NB4 (cell line): ENCODE measurements around the gene EXOC4.

Experiments
- DNase-seq: peaks from one replicate; pipeline ENCODE4 v3.0.0; 2010; ENCODE audit warnings: low read depth
- H3K4me3 ChIP-seq: one replicate; pipeline ENCODE4 v1.5.1; 2011; ENCODE audit warnings: mild to moderate bottlenecking, low read depth, low read length, moderate library complexity
- CTCF ChIP-seq: IDR thresholded peaks from one replicate; pipeline ENCODE4 v1.5.1; 2012; ENCODE audit warnings: low read depth, low read length
- MAX ChIP-seq: IDR thresholded peaks from 2 replicates; pipeline ENCODE4 v1.6.1; 2011; ENCODE audit warnings: low read depth, low read length
- MYC ChIP-seq: IDR thresholded peaks from 2 replicates; pipeline ENCODE4 v1.6.1; 2011; ENCODE audit warnings: low read depth, low read length
- POLR2A ChIP-seq: IDR thresholded peaks from 2 replicates; pipeline ENCODE4 v1.6.1; 2011; ENCODE audit warnings: mild to moderate bottlenecking; ENCODE audit not compliant: insufficient read length; ENCODE audit errors: extremely low read depth

EXOC4 gene

DNA sequence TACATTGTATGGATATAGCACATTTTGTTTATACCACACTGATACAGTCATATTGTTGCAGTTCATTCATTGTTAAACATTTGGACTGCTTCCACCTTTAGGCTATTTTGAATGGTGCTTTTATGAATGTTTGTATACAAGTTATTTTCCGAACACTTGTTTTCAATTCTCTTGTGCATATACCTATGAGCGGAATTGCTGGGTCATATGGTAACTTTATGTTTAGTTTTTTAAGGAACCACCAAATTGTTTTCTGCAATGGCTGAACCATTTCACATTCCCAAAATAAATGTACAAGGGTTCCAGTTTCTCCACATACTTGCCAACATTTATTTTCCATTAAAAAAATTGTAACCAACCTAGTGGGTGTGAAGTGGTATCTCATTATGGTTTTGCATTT, 4.0 kb upstream of the EXOC4 start:
- TF ChIP-seq MAX (no peak), CTCF (no peak), MYC (no peak), POLR2A (no peak)
- DNase-seq, result no peak
- no peak overlapping the region for H3K4me3 ChIP-seq

- peak overlapping the region; percentile 35 for H3K4me3 ChIP-seq
- no peak for DNase-seq
- TF ChIP-seq CTCF, result no peak
- TF ChIP-seq MAX, result no peak
- no peak for TF ChIP-seq POLR2A
- TF ChIP-seq MYC, result no peak
Measured at GRCh38 chr7:133252506-133252857, 396 bp upstream of the EXOC4 start.

DNA sequence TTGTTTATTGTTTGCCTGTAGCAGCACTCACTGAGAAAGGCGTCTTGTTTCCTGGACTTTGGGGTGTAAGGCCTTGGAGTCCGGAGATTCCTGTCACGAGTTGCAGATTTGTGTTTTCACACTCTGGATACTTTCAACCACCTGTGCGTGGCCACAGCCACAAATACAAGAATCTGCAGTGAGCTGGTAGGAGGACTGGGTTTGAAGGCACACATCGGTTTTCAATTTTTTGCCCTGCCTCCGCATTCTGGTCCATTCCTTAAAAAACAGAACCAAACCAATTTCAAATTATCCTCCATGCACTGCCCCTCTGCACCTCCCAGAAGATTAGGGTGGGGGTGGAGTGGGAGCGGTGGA, 619 bp downstream of the EXOC4 start:
- peak; percentile 34 for DNase-seq

GRCh38 chr7:133255486-133255885, 2.6 kb downstream of the EXOC4 start:
- no peak for TF ChIP-seq POLR2A
- no peak for TF ChIP-seq MYC
- no peak for TF ChIP-seq MAX
- TF ChIP-seq CTCF, result no peak
- DNase-seq, result peak; percentile 60
- H3K4me3 ChIP-seq, result peak overlapping the region; percentile 7

More for the DNA sequence above, 619 bp downstream of the EXOC4 start:
- TF ChIP-seq CTCF (no peak), MYC (no peak), MAX (no peak), POLR2A (no peak)
- peak overlapping the region; percentile 98 for H3K4me3 ChIP-seq

- H3K4me3 ChIP-seq, result no peak overlapping the region
- no peak for DNase-seq
- TF ChIP-seq POLR2A, result no peak
- TF ChIP-seq MAX, result no peak
- TF ChIP-seq CTCF, result no peak
- no peak for TF ChIP-seq MYC
Measured at GRCh38 chr7:133258174-133258573, 5.3 kb downstream of the EXOC4 start.

DNA sequence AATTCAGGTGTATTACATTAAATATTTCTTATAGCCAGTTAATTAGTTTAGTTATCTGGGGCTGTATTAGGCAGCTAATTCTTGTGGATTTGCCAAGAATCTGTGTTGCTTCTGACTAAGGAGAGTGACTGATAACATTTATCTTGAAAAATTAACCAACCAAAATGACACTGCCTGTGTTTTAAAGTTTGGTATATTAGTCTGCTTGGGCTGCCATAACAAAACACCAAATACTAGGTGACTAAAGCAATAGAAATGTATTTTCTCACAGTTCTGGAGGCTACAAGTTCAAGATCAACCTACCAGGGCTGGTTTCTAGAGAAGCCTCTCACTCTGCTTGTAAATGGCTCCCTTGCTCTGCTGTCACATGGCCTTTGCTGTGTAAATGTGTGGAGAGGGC, 12.9 kb downstream of the EXOC4 start:
- DNase-seq, result no peak
- H3K4me3 ChIP-seq, result no peak overlapping the region
- TF ChIP-seq MAX, result no peak
- no peak for TF ChIP-seq MYC
- no peak for TF ChIP-seq CTCF
- no peak for TF ChIP-seq POLR2A
